CD4-positive, alpha-beta T cell treated with Interferon gamma for 1 hour (primary cell): Measurements from ENCODE around the gene NFATC1.

Experiments
- DNase-seq: peaks from one replicate; pipeline ENCODE4 v3.0.0-alpha.2; 2020

The NFATC1 gene

DNA sequence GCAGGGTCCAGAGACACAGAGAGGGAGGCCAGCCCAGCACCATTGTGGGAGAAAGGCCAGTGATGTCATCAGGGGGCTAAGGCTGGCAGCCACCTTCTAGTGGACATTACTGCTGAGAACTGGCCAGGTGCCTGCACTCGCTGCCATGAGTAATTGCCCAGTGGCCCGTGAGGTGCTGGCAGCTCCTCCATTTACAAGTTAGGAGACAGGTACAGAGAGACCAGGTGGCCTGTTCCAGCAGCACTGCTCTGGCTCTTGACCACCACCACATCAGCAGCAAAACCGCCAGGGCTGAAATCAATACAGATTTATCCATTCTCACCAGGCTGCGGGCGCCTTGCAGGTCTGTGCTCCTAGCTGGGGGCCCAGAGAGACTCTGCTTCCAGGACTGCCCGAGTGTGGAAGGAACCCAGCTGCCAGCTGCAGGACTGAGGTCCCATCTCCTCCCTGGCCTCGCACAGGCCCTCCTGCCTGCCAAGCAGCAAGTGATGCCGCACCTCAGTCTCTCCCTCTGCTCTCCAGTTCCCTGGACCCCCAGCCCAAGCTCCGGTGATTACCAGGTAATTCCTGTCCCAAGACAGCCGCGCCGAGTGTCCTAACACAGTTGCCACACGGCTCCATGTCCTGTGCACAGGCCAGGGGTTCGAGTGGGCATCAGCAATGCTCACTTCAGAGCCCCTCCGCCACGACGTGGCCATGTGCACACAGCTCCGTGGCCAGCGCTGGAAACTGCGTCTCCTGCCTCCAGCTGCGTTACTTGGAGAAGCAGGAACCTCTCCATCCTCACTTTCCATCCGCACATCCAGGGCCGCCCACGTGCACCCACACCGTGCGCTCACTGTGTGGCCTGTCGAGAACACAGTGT, 182.9 kb downstream of the NFATC1 start:
- DNase-seq, result no peak
